Measurements from ENCODE around the gene FNDC3B. TPM values are rescaled to one million over a fixed set of nuclear protein-coding genes. Genes with fewer than 3 reads are reported as not detected.

FNDC3B gene
- polyA plus RNA-seq, 1 donor = 25.9 TPM

DNA sequence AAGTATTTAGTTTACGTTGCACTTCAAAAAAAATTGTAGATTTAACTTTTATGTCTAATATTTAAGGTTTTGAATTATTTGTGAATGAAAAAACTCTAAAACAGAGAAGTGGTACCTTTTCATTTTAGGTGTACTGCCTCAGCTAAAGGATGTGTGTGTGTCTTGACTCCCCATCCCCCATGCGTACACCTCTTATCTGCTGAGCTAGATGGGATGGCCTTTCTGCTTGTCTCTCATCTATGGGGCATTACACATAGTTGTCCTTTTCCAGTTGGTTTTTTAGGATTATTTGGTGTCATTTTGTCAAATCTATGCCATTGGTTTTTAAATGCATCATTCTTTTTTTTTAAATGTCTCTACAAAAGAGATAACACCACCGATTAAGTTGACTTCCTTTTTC, 110.9 kb downstream of the FNDC3B start:
- H3K9me3 ChIP-seq (ENCODE audit: control insufficient read depth, low read depth, low read length) = no peaks in the 10 kb centered on the region
- H3K27ac ChIP-seq (ENCODE audit: low read length) = no peak overlapping the region
- H3K27me3 ChIP-seq (ENCODE audit: control insufficient read depth, insufficient read depth, low read length) = no peaks in the 10 kb centered on the region
- 100% methylated on average over 2 of the region's 3 CpGs for WGBS (ENCODE audit: insufficient coverage, low lambda C conversion rate)
- DNase-seq = no peak
- H3K36me3 ChIP-seq (ENCODE audit: control insufficient read depth, insufficient read depth, low read length) = peaks cover 2% of the 10 kb centered on the region
- H3K4me3 ChIP-seq (ENCODE audit: low read length) = no peak overlapping the region
- peaks cover 13% of the 10 kb centered on the region for H3K4me1 ChIP-seq (ENCODE audit: control insufficient read depth, insufficient read depth, low read length)

GRCh38 chr3:172150913-172151650, 111.7 kb downstream of the FNDC3B start:
- DNase-seq = no peak
- peaks cover 13% of the 10 kb centered on the region for H3K4me1 ChIP-seq (ENCODE audit: control insufficient read depth, insufficient read depth, low read length)
- H3K9me3 ChIP-seq (ENCODE audit: control insufficient read depth, low read depth, low read length) = no peaks in the 10 kb centered on the region
- H3K4me3 ChIP-seq (ENCODE audit: low read length) = no peak overlapping the region
- peaks cover 2% of the 10 kb centered on the region for H3K36me3 ChIP-seq (ENCODE audit: control insufficient read depth, insufficient read depth, low read length)
- WGBS (ENCODE audit: insufficient coverage, low lambda C conversion rate) = 80% methylated on average over 3 of the region's 5 CpGs
- H3K27me3 ChIP-seq (ENCODE audit: control insufficient read depth, insufficient read depth, low read length) = no peaks in the 10 kb centered on the region
- no peak overlapping the region for H3K27ac ChIP-seq (ENCODE audit: low read length)

- no peaks in the 10 kb centered on the region for H3K27me3 ChIP-seq (ENCODE audit: control insufficient read depth, insufficient read depth, low read length)
- DNase-seq = no peak
- H3K4me1 ChIP-seq (ENCODE audit: control insufficient read depth, insufficient read depth, low read length) = peaks cover 13% of the 10 kb centered on the region
- H3K36me3 ChIP-seq (ENCODE audit: control insufficient read depth, insufficient read depth, low read length) = no peaks in the 10 kb centered on the region
- peak overlapping the region; percentile 79 for H3K27ac ChIP-seq (ENCODE audit: low read length)
- no peaks in the 10 kb centered on the region for H3K9me3 ChIP-seq (ENCODE audit: control insufficient read depth, low read depth, low read length)
- H3K4me3 ChIP-seq (ENCODE audit: low read length) = no peak overlapping the region
- WGBS (ENCODE audit: insufficient coverage, low lambda C conversion rate) = 100% methylated on average over 3 of the region's 14 CpGs
These were observed 112.6 kb downstream of the FNDC3B start for GRCh38 chr3:172151651-172152649.

DNA sequence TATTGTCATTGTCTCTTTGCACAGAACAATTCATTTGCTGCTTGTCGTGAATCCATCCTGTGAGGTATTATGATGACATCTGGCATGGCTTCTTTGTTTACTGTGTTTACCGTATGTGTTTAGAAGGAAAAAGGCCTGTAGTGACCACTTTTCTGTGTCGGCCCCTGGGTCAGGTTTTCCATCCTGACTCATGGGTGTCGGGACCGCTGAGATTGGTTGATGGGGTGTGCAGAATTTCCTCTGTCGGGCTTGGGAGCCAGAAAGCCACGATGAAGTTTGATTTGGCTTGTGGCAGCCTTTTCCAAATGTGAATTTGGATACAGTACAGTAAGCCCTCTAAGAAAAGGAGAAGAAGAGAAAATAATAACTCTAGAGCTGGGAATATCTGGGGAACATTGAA, 113.5 kb downstream of the FNDC3B start:
- DNase-seq = no peak
- Histone ChIP-seq H3K4me1 (ENCODE audit: control insufficient read depth, insufficient read depth, low read length) (peaks cover 13% of the 10 kb centered on the region), H3K36me3 (ENCODE audit: control insufficient read depth, insufficient read depth, low read length) (no peaks in the 10 kb centered on the region), H3K27ac (ENCODE audit: low read length) (peak overlapping the region; percentile 79), H3K4me3 (ENCODE audit: low read length) (no peak overlapping the region), H3K9me3 (ENCODE audit: control insufficient read depth, low read depth, low read length) (no peaks in the 10 kb centered on the region), H3K27me3 (ENCODE audit: control insufficient read depth, insufficient read depth, low read length) (no peaks in the 10 kb centered on the region)
- WGBS (ENCODE audit: insufficient coverage, low lambda C conversion rate) = 80% methylated on average over 1 of the region's 7 CpGs

GRCh38 chr3:172153335-172153861, 114.0 kb downstream of the FNDC3B start:
- DNase-seq = peak; percentile 72 to 80
- no CpG with 5 or more reads among the region's 8 CpGs for WGBS (ENCODE audit: insufficient coverage, low lambda C conversion rate)
- H3K27me3 ChIP-seq (ENCODE audit: control insufficient read depth, insufficient read depth, low read length) = no peaks in the 10 kb centered on the region
- H3K27ac ChIP-seq (ENCODE audit: low read length) = peak overlapping the region; percentile 79
- H3K9me3 ChIP-seq (ENCODE audit: control insufficient read depth, low read depth, low read length) = no peaks in the 10 kb centered on the region
- H3K36me3 ChIP-seq (ENCODE audit: control insufficient read depth, insufficient read depth, low read length) = no peaks in the 10 kb centered on the region
- peaks cover 13% of the 10 kb centered on the region for H3K4me1 ChIP-seq (ENCODE audit: control insufficient read depth, insufficient read depth, low read length)
- H3K4me3 ChIP-seq (ENCODE audit: low read length) = no peak overlapping the region

DNA sequence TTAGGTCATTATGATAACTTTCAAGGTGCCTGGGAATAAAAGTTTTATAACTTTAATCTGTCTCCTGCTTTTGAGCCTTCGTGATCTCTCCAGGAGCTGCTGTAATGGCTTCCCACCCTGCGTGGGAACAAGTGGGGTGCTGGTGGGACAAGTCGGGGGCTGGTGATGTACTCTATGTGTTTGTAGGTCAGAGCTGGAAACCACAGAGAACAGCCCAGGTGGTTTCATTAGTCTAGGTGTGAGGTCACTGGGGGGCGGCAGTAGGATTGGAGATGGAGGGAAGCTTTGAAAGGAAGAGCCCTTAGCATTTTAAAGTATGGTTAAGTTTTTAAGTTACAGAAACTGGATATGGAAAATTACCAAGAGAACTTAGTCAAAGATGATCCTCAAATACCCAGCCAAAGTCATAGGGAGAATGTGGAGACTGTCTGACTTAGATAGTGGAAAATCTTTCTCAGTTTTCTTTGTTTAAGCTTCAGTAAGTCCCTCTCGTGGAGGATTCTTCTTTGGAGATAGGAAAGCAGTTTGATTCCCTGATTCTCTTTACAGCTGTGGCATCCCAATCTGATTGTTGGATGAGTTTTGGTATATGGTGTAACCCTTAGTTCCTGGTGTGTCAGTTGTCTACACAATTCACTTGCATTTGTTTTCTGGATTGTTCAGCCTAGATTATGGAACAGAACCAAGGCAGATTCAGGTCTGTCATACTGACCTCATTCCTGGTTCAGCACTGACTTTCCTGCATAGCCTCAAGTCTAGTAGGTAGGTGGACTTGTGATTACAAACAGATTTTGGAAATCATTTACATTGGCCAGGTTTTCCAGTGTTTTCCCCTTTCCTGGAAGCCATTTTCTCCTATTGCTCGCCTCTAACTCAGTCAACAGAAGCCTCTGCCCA, 115.6 kb downstream of the FNDC3B start:
- Histone ChIP-seq H3K9me3 (ENCODE audit: control insufficient read depth, low read depth, low read length) (no peaks in the 10 kb centered on the region), H3K4me1 (ENCODE audit: control insufficient read depth, insufficient read depth, low read length) (peaks cover 13% of the 10 kb centered on the region), H3K27me3 (ENCODE audit: control insufficient read depth, insufficient read depth, low read length) (no peaks in the 10 kb centered on the region), H3K4me3 (ENCODE audit: low read length) (no peak overlapping the region), H3K27ac (ENCODE audit: low read length) (no peak overlapping the region), H3K36me3 (ENCODE audit: control insufficient read depth, insufficient read depth, low read length) (no peaks in the 10 kb centered on the region)
- WGBS (ENCODE audit: insufficient coverage, low lambda C conversion rate) = 100% methylated on average over 1 of the region's 6 CpGs
- no peak for DNase-seq

- WGBS (ENCODE audit: insufficient coverage, low lambda C conversion rate) = 100% methylated on average over 1 of the region's 8 CpGs
- H3K27ac ChIP-seq (ENCODE audit: low read length) = no peak overlapping the region
- DNase-seq = no peak
- H3K27me3 ChIP-seq (ENCODE audit: control insufficient read depth, insufficient read depth, low read length) = no peaks in the 10 kb centered on the region
- H3K4me1 ChIP-seq (ENCODE audit: control insufficient read depth, insufficient read depth, low read length) = peaks cover 13% of the 10 kb centered on the region
- no peaks in the 10 kb centered on the region for H3K36me3 ChIP-seq (ENCODE audit: control insufficient read depth, insufficient read depth, low read length)
- H3K9me3 ChIP-seq (ENCODE audit: control insufficient read depth, low read depth, low read length) = no peaks in the 10 kb centered on the region
- H3K4me3 ChIP-seq (ENCODE audit: low read length) = no peak overlapping the region
These were observed 116.7 kb downstream of the FNDC3B start for GRCh38 chr3:172155897-172156585.

- Histone ChIP-seq H3K4me3 (ENCODE audit: low read length) (no peak overlapping the region), H3K9me3 (ENCODE audit: control insufficient read depth, low read depth, low read length) (no peaks in the 10 kb centered on the region), H3K4me1 (ENCODE audit: control insufficient read depth, insufficient read depth, low read length) (peaks cover 13% of the 10 kb centered on the region), H3K27me3 (ENCODE audit: control insufficient read depth, insufficient read depth, low read length) (no peaks in the 10 kb centered on the region), H3K36me3 (ENCODE audit: control insufficient read depth, insufficient read depth, low read length) (no peaks in the 10 kb centered on the region), H3K27ac (ENCODE audit: low read length) (no peak overlapping the region)
- DNase-seq = no peak
- WGBS (ENCODE audit: insufficient coverage, low lambda C conversion rate) = 100% methylated on average over 2 of the region's 5 CpGs
These were observed 117.2 kb downstream of the FNDC3B start for GRCh38 chr3:172156586-172156955.

GRCh38 chr3:172157564-172158258, 118.3 kb downstream of the FNDC3B start:
- Histone ChIP-seq H3K9me3 (ENCODE audit: control insufficient read depth, low read depth, low read length) (no peaks in the 10 kb centered on the region), H3K4me1 (ENCODE audit: control insufficient read depth, insufficient read depth, low read length) (peaks cover 10% of the 10 kb centered on the region), H3K27ac (ENCODE audit: low read length) (no peak overlapping the region), H3K36me3 (ENCODE audit: control insufficient read depth, insufficient read depth, low read length) (no peaks in the 10 kb centered on the region), H3K4me3 (ENCODE audit: low read length) (no peak overlapping the region), H3K27me3 (ENCODE audit: control insufficient read depth, insufficient read depth, low read length) (no peaks in the 10 kb centered on the region)
- no CpG with 5 or more reads among the region's 3 CpGs for WGBS (ENCODE audit: insufficient coverage, low lambda C conversion rate)
- no peak for DNase-seq
